ENCODE results near the gene TM4SF18. TPM values are rescaled to one million over a fixed set of nuclear protein-coding genes. Genes with fewer than 3 reads are reported as not detected.

The TM4SF18 gene
- total RNA-seq, result 0.12 and 0.32 TPM in 2 replicates

GRCh38 chr3:149333176-149333859 lies at the start of gene TM4SF18:
Gene TM4SF18, minus strand, starts transcription at chr3:149333636. Its CDS starts 254 bp downstream, at chr3:149333382.

GRCh38 chr3:149377408-149378364 lies 44.2 kb upstream of the TM4SF18 start, which contains the start of gene TM4SF1:
Gene TM4SF1, minus strand, starts transcription at chr3:149377649. Its CDS starts 102 bp downstream, at chr3:149377547.

Other genes with a start within 250 kb of the TM4SF18 start
- gene HLTF, start 247.1 kb downstream of the TM4SF18 start, total RNA-seq, result 33.9 and 39.1 TPM in 2 replicates
- gene HPS3, start 204.0 kb downstream of the TM4SF18 start, total RNA-seq, result 26.6 and 31.0 TPM in 2 replicates
- gene CP, start 111.8 kb downstream of the TM4SF18 start, total RNA-seq, result 0.61 and 4.1 TPM in 2 replicates
- gene TM4SF1, start 44.0 kb upstream of the TM4SF18 start, total RNA-seq, result 1.3 and 3.8 TPM in 2 replicates
- gene TM4SF4, start 141.1 kb upstream of the TM4SF18 start, total RNA-seq, result 0.36 and 0.65 TPM in 2 replicates